Prostate gland (tissue), 2 donors: ENCODE data around the gene TNRC6B. TPM values are rescaled to one million over a fixed set of nuclear protein-coding genes. Genes with fewer than 3 reads are reported as not detected.

ENCODE experiments used
- DNase-seq: peaks from one replicate; pipeline ENCODE4 v3.0.0-alpha.2; 2019; ENCODE audit warnings: low spot score
- H3K27ac ChIP-seq, 2 donors: fragments of 200-600 bp; sonication (generic); 2 replicates each; pipeline ENCODE4 v1.5.1; 2017 to 2019
- H3K27me3 ChIP-seq: fragments of 200-600 bp; sonication (generic); replicated peaks from 2 replicates; pipeline ENCODE4 v1.5.1; 2019; ENCODE audit not compliant: insufficient read depth
- H3K36me3 ChIP-seq, 2 donors: fragments of 200-600 bp; sonication (generic); 1 replicate in 1 of 2; 2 replicates in 1 of 2; pipeline versions ENCODE4 v1.5.1 to v1.8.1; 2017 to 2019
- H3K4me1 ChIP-seq: fragments of 200-600 bp; sonication (generic); replicated peaks from 2 replicates; pipeline ENCODE4 v1.5.1; 2019
- H3K4me3 ChIP-seq, 2 donors: fragments of 200-600 bp; sonication (generic); 2 replicates each; pipeline ENCODE4 v1.5.1; 2017 to 2019
- H3K9me3 ChIP-seq: fragments of 200-600 bp; sonication (generic); 2 replicates; pipeline ENCODE4 v1.5.1; 2017
- CTCF ChIP-seq, 4 experiments: fragments of 200-600 bp in 2 of 4; fragments of 450-650 bp in 2 of 4; sonication (generic) in 2 of 4; IDR thresholded peaks; 1 replicate in 3 of 4; 2 replicates in 1 of 4; pipeline ENCODE4 v1.5.1; 2016 to 2019; ENCODE audit warnings: antibody characterized with exemption in 4 of 4, mild to moderate bottlenecking in 2 of 4, moderate library complexity in 2 of 4
- POLR2A ChIP-seq: fragments of 450-650 bp; IDR thresholded peaks from one replicate; pipeline ENCODE4 v1.6.1; 2016; ENCODE audit warnings: antibody characterized with exemption, mild to moderate bottlenecking
- POLR2AphosphoS5 ChIP-seq: sonication (generic); formaldehyde crosslinking; IDR thresholded peaks from one replicate; pipeline ENCODE4 v1.6.1; 2017; ENCODE audit warnings: antibody characterized with exemption
- WGBS: methylation state at CpG from one replicate; pipeline ENCODE4 v1.1.5; 2018; 5-methylcytosine and 5-hydroxymethylcytosine counted together
- intact Hi-C: fragments of 100-400 bp; cut with DNase I; formaldehyde crosslinking; loops from one replicate; pipeline ENCODE4 v1.14.2; 2022
- total RNA-seq, 2 donors: library from RNA; depleted of rRNA; stranded (reverse); fragments of >200 nt; gene quantifications; one replicate each; pipeline ENCODE4 v1.1.0, GENCODE V29; 2016

Gene TNRC6B
- total RNA-seq, 2 donors from 2014 or later = 43.8 to 118 TPM

DNA sequence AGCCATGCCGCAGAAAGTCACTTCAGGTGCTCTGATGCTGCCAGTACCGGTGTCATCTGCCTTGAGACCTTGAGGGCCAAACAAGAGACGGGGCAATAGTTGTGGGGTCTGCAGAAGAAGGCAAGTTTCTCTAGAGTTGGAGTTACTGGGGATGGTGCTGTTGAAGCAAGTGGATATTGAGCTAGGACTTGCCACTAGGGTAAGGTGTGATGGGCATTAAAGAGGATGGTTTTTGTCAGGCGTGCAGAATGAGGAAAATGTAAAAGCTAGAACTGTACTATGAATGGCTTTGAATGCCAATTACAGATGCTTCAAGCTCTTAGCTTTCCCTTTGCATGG lies 61.6 kb downstream of the TNRC6B start:
- Histone ChIP-seq H3K4me3 (no peak overlapping the region), H3K9me3 (no peaks in the 10 kb centered on the region), H3K27me3 (no peaks in the 10 kb centered on the region), H3K27ac (peak overlapping the region in 1 of 2 donors; percentile 28), H3K4me1 (no peaks in the 10 kb centered on the region), H3K36me3 (no peaks in the 10 kb centered on the region)
- DNase-seq = no peak
- TF ChIP-seq POLR2AphosphoS5 = no peak
- no peak for TF ChIP-seq POLR2A
- TF ChIP-seq CTCF (IDR thresholded peaks at IDR 0.05) = no peak
- intact Hi-C loops = no loop called here
- WGBS = 49% methylated on average over 4 of the region's 4 CpGs

DNA sequence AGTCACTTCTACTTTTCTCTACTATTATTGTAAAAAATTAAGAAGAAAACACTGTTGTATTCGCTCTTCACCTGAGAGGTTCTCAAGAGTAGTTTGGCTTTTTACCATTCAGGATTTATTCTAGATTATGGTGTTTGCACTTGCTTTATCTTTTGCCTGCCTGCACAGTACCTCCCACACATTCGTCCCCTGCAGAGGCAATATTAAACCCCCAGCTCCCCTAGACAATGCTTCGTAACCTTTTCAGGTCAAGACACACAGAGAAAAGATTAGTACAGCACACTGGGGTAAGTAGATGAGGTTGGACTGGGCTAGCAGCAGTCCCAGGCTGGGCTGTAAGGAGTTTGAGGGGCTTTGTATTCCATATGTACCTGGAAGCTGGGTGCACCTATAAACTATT lies 62.4 kb downstream of the TNRC6B start:
- no peaks in the 10 kb centered on the region for H3K36me3 ChIP-seq
- H3K4me3 ChIP-seq = no peak overlapping the region
- no peaks in the 10 kb centered on the region for H3K4me1 ChIP-seq
- no peak for DNase-seq
- WGBS = 77% methylated on average over 3 of the region's 3 CpGs
- H3K27me3 ChIP-seq = no peaks in the 10 kb centered on the region
- no peak for TF ChIP-seq CTCF (IDR thresholded peaks at IDR 0.05)
- no peak for TF ChIP-seq POLR2A
- no peak for TF ChIP-seq POLR2AphosphoS5
- no peak overlapping the region for H3K27ac ChIP-seq
- H3K9me3 ChIP-seq = no peaks in the 10 kb centered on the region
- intact Hi-C loops = no loop called here

- no peaks in the 10 kb centered on the region for H3K36me3 ChIP-seq
- intact Hi-C loops = no loop called here
- no peak for DNase-seq
- H3K9me3 ChIP-seq = no peaks in the 10 kb centered on the region
- no peaks in the 10 kb centered on the region for H3K27me3 ChIP-seq
- no peaks in the 10 kb centered on the region for H3K4me1 ChIP-seq
- H3K27ac ChIP-seq = no peak overlapping the region
- TF ChIP-seq POLR2A = no peak
- TF ChIP-seq POLR2AphosphoS5 = no peak
- no peak for TF ChIP-seq CTCF (IDR thresholded peaks at IDR 0.05)
- H3K4me3 ChIP-seq = no peak overlapping the region
Observed at GRCh38 chr22:40240686-40241085, 63.0 kb downstream of the TNRC6B start.

- no peak for DNase-seq
- Histone ChIP-seq H3K36me3 (no peaks in the 10 kb centered on the region), H3K4me1 (no peaks in the 10 kb centered on the region), H3K4me3 (no peak overlapping the region), H3K9me3 (no peaks in the 10 kb centered on the region), H3K27ac (no peak overlapping the region), H3K27me3 (no peaks in the 10 kb centered on the region)
- 78% methylated on average over 3 of the region's 3 CpGs for WGBS
- TF ChIP-seq POLR2A (no peak), CTCF (IDR thresholded peaks at IDR 0.05) (no peak), POLR2AphosphoS5 (no peak)
- intact Hi-C loops = no loop called here
Observed at GRCh38 chr22:40241200-40241763, 63.6 kb downstream of the TNRC6B start.

DNA sequence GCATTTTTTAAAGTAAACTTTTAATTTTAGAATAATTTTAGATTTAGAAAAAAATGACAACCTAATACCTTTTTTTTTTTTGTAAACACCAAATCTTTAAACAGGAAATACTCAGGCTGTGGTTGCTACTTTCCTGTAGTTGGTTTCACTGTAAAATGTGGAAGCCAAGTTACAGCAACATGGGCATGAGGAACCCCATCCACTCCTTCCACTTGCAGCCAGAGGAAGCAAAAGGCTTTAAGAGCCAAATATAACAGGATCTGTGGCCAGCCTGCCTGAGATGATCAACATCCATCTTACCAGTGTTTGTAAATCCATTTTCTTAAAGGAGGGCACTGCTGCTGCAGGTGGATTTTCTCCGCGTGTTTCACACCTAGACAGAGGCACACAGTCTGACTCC lies 66.2 kb downstream of the TNRC6B start:
- 81% methylated on average over 2 of the region's 2 CpGs for WGBS
- no peaks in the 10 kb centered on the region for H3K9me3 ChIP-seq
- no peak for DNase-seq
- H3K4me3 ChIP-seq = no peak overlapping the region
- intact Hi-C loops = no loop called here
- H3K27ac ChIP-seq = no peak overlapping the region
- H3K4me1 ChIP-seq = no peaks in the 10 kb centered on the region
- H3K36me3 ChIP-seq = no peaks in the 10 kb centered on the region
- TF ChIP-seq POLR2A (no peak), POLR2AphosphoS5 (no peak), CTCF (IDR thresholded peaks at IDR 0.05) (no peak)
- H3K27me3 ChIP-seq = no peaks in the 10 kb centered on the region
